Fibroblast of upper back skin (primary cell): ENCODE results near the gene DDX52.
A peak's percentile ranks its signal among the peaks of the same experiment; 100 is the strongest.
"Not testable (repeated sequence)": the region's sequence is repeated elsewhere in the genome, so short reads cannot be mapped to it uniquely, and the experiment has no call there.

Experiments
- DNase-seq: peaks from one replicate; pipeline ENCODE4 v3.0.0-alpha.2; 2013

The DDX52 gene

GRCh38 chr17:37643118-37643766 lies at the start of gene DDX52:
Gene DDX52 (minus strand): TSS chr17:37643446. CDS start chr17:37643420, 26 bp downstream.
- DNase-seq: peak; percentile 88

- DNase-seq: no peak
Measured at GRCh38 chr17:37691807-37692206, 48.6 kb upstream of the DDX52 start.

- DNase-seq: no peak
Measured at GRCh38 chr17:37689317-37689716, 46.1 kb upstream of the DDX52 start.

GRCh38 chr17:37683454-37683984 lies 40.3 kb upstream of the DDX52 start:
- DNase-seq: no peak

- no peak for DNase-seq
Measured at GRCh38 chr17:37682007-37682406, 38.8 kb upstream of the DDX52 start.

GRCh38 chr17:37679995-37680394 lies 36.7 kb upstream of the DDX52 start:
- not testable (repeated sequence) for DNase-seq

- DNase-seq: no peak
Measured at GRCh38 chr17:37678036-37678435, 34.8 kb upstream of the DDX52 start.

- DNase-seq: no peak
Measured at GRCh38 chr17:37677021-37677420, 33.8 kb upstream of the DDX52 start.

GRCh38 chr17:37676115-37676925 lies 33.1 kb upstream of the DDX52 start:
- no peak for DNase-seq

GRCh38 chr17:37674511-37674910 lies 31.3 kb upstream of the DDX52 start:
- DNase-seq: no peak

- no peak for DNase-seq
Measured at GRCh38 chr17:37673386-37673785, 30.1 kb upstream of the DDX52 start.

- peak; percentile 16 for DNase-seq
Measured at GRCh38 chr17:37672548-37673078, 29.4 kb upstream of the DDX52 start.

GRCh38 chr17:37671824-37672547 lies 28.7 kb upstream of the DDX52 start:
- peak; percentile 93 for DNase-seq

- no peak for DNase-seq
Measured at GRCh38 chr17:37671028-37671823, 28.0 kb upstream of the DDX52 start.

GRCh38 chr17:37667039-37667438 lies 23.8 kb upstream of the DDX52 start:
- DNase-seq: no peak

- DNase-seq: no peak
Measured at GRCh38 chr17:37664214-37664613, 21.0 kb upstream of the DDX52 start.

- DNase-seq: no peak
Measured at GRCh38 chr17:37662353-37662752, 19.1 kb upstream of the DDX52 start.

GRCh38 chr17:37661400-37662014 lies 18.3 kb upstream of the DDX52 start:
- no peak for DNase-seq

- DNase-seq: no peak
Measured at GRCh38 chr17:37659925-37660324, 16.7 kb upstream of the DDX52 start.

GRCh38 chr17:37657202-37657601 lies 14.0 kb upstream of the DDX52 start:
- no peak for DNase-seq

- DNase-seq: no peak
Measured at GRCh38 chr17:37651849-37652248, 8.6 kb upstream of the DDX52 start.
